ENCODE measurements around the gene GNAI3. TPM values are rescaled to one million over a fixed set of nuclear protein-coding genes. Genes with fewer than 3 reads are reported as not detected.

Gene GNAI3
- total and polyA plus RNA-seq, 2 of the 13 experiments (the other 11 are each of a cell fraction or from before 2014, with no cell fraction given), result 4.3 to 9.0 TPM

DNA sequence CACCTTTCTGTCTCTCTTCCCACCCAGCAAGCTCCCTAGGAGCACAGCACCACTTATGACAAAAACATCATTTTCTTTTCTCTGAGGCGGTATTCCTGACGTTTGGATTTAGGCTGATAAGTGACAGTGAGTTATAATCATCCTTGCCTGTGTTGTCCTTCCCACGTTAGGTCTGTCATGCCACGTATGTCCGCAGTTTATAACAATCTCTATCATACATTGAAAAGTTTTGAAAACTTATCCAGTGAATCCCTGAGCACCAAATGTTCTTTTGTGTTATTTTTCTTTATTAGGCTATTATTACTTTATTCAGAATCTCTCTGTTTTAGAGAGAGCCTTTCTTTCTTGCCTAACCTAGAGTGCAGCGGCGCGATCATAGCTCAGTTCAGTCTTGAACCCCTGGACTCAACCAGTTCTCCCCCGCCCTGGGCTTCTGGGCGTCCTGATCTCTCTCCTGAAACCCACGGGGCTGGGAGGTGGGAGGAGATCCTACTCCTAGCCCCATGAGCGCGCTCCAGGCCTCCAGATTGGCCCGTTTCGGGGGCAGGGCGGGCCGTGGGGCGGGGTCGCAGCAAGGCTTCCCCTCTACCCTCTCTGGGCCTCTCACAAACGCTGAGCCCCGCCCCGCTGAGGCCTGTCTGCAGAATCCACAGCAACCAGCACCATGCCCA, 119.2 kb downstream of the GNAI3 start, which contains the start of gene GSTM2 (continued):
- TF ChIP-seq, protein P1, sequence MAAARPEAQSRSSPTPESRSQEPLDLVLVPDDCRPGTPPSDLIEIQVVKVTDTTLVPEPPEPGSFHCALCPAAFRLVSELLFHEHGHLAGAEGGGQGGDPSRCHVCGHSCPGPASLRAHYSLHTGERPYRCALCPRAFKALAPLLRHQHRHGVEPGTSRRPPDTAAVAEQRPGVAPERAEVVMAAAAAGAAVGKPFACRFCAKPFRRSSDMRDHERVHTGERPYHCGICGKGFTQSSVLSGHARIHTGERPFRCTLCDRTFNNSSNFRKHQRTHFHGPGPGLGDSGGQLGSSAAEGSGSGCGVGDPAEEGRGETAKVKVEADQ (CRISPR knock-in tag; IDR thresholded peaks at IDR 0.05; ENCODE audit: borderline replicate concordance), result no peak
- TF ChIP-seq NFKB2 (CRISPR knock-in tag; IDR thresholded peaks at IDR 0.05; ENCODE audit: borderline replicate concordance) (no peak), ZNF124 (CRISPR knock-in tag; IDR thresholded peaks at IDR 0.05) (no peak), ZNF598 (CRISPR knock-in tag; IDR thresholded peaks at IDR 0.05; ENCODE audit: borderline replicate concordance) (no peak), POLR2AphosphoS5 (IDR thresholded peaks at IDR 0.05; ENCODE audit: low read depth, low read length) (0 out of 2 replicates have a peak, but pooled peaks have one; percentile 20), ZFP90 (CRISPR knock-in tag; IDR thresholded peaks at IDR 0.05; ENCODE audit: borderline replicate concordance) (no peak), ZNF747 (CRISPR knock-in tag; IDR thresholded peaks at IDR 0.05; ENCODE audit: borderline replicate concordance) (no peak), MEF2D (CRISPR knock-in tag; IDR thresholded peaks at IDR 0.05) (no peak), MBD4 (IDR thresholded peaks at IDR 0.05; ENCODE audit: borderline replicate concordance, low read length) (no peak), ZNF674 (CRISPR knock-in tag; IDR thresholded peaks at IDR 0.05; ENCODE audit: low read depth) (no peak), NFIC (IDR thresholded peaks at IDR 0.05; ENCODE audit: low read length) (no peak), SRY (CRISPR knock-in tag; IDR thresholded peaks at IDR 0.05) (no peak), TOPORS (CRISPR knock-in tag; IDR thresholded peaks at IDR 0.05) (no peak), YEATS2 (CRISPR knock-in tag; IDR thresholded peaks at IDR 0.05; ENCODE audit: borderline replicate concordance) (no peak), ZNF431 (CRISPR knock-in tag; IDR thresholded peaks at IDR 0.05; ENCODE audit: borderline replicate concordance, low read depth) (no peak), ZNF121 (CRISPR knock-in tag; IDR thresholded peaks at IDR 0.05) (no peak), ARNT (IDR thresholded peaks at IDR 0.05) (no peak), ZFY (CRISPR knock-in tag; IDR thresholded peaks at IDR 0.05) (peak; percentile 62; the same call in 1 of the 2 replicates), CAMTA2 (CRISPR knock-in tag; IDR thresholded peaks at IDR 0.05; ENCODE audit: borderline replicate concordance) (no peak), HNRNPH1 (optimal IDR thresholded peaks at IDR 0.05; ENCODE audit: low read depth, low read length) (no peak), GPN1 (CRISPR knock-in tag; IDR thresholded peaks at IDR 0.05; ENCODE audit: borderline replicate concordance) (no peak), ZBTB8A (CRISPR knock-in tag; IDR thresholded peaks at IDR 0.05; ENCODE audit: borderline replicate concordance, low read depth) (no peak), ZNF883 (CRISPR knock-in tag; IDR thresholded peaks at IDR 0.05; ENCODE audit: not compliant biosample characterization) (no peak), POLR2A (IDR thresholded peaks at IDR 0.05; ENCODE audit: insufficient read depth in 1 of 2, low read depth in 2 of 2, low read length in 2 of 2) (peak in 1 of 2 experiments; percentile 44; a peak in 1 of 4 replicates)
- TF ChIP-seq, protein P2, sequence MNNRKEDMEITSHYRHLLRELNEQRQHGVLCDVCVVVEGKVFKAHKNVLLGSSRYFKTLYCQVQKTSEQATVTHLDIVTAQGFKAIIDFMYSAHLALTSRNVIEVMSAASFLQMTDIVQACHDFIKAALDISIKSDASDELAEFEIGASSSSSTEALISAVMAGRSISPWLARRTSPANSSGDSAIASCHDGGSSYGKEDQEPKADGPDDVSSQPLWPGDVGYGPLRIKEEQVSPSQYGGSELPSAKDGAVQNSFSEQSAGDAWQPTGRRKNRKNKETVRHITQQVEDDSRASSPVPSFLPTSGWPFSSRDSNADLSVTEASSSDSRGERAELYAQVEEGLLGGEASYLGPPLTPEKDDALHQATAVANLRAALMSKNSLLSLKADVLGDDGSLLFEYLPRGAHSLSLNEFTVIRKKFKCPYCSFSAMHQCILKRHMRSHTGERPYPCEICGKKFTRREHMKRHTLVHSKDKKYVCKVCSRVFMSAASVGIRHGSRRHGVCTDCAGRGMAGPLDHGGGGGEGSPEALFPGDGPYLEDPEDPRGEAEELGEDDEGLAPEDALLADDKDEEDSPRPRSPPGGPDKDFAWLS (CRISPR knock-in tag; IDR thresholded peaks at IDR 0.05; ENCODE audit: borderline replicate concordance), result no peak
- TF ChIP-seq, protein P3, sequence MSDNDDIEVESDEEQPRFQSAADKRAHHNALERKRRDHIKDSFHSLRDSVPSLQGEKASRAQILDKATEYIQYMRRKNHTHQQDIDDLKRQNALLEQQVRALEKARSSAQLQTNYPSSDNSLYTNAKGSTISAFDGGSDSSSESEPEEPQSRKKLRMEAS (IDR thresholded peaks at IDR 0.05), result no peak
- TF ChIP-seq, protein P4, sequence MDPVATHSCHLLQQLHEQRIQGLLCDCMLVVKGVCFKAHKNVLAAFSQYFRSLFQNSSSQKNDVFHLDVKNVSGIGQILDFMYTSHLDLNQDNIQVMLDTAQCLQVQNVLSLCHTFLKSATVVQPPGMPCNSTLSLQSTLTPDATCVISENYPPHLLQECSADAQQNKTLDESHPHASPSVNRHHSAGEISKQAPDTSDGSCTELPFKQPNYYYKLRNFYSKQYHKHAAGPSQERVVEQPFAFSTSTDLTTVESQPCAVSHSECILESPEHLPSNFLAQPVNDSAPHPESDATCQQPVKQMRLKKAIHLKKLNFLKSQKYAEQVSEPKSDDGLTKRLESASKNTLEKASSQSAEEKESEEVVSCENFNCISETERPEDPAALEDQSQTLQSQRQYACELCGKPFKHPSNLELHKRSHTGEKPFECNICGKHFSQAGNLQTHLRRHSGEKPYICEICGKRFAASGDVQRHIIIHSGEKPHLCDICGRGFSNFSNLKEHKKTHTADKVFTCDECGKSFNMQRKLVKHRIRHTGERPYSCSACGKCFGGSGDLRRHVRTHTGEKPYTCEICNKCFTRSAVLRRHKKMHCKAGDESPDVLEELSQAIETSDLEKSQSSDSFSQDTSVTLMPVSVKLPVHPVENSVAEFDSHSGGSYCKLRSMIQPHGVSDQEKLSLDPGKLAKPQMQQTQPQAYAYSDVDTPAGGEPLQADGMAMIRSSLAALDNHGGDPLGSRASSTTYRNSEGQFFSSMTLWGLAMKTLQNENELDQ (CRISPR knock-in tag; IDR thresholded peaks at IDR 0.05; ENCODE audit: borderline replicate concordance), result no peak
